Liver (tissue), 9 donors: ENCODE results near the gene AGA. TPM values are rescaled to one million over a fixed set of nuclear protein-coding genes. Genes with fewer than 3 reads are reported as not detected.

Source experiments
- DNase-seq: peaks from one replicate; pipeline ENCODE4 v3.0.0-alpha.2; 2017; ENCODE audit warnings: low spot score
- H3K27ac ChIP-seq, 2 donors: one replicate each; pipeline ENCODE4 v1.7.0; 2013; ENCODE audit warnings: inconsistent platforms in 2 of 2, low read length in 2 of 2, control low read depth in 1 of 2, low read depth in 1 of 2, mild to moderate bottlenecking in 1 of 2
- H3K27me3 ChIP-seq, 4 donors: one replicate each; pipeline versions ENCODE4 v1.6.1 to v1.7.0; 2013; ENCODE audit warnings: low read length in 3 of 4, inconsistent platforms in 1 of 4, mild to moderate bottlenecking in 1 of 4, moderate library complexity in 1 of 4; ENCODE audit not compliant: control insufficient read depth in 4 of 4, insufficient read depth in 4 of 4
- H3K36me3 ChIP-seq, 4 donors: one replicate each; pipeline versions ENCODE4 v1.6.1 to v1.7.0; 2013; ENCODE audit warnings: low read length in 3 of 4, mild to moderate bottlenecking in 3 of 4, low read depth in 1 of 4, moderate library complexity in 1 of 4; ENCODE audit not compliant: control insufficient read depth in 4 of 4, insufficient read depth in 3 of 4
- H3K4me1 ChIP-seq, 4 donors: one replicate each; pipeline versions ENCODE4 v1.6.1 to v1.7.0; 2013; ENCODE audit warnings: low read length in 3 of 4, mild to moderate bottlenecking in 3 of 4, moderate library complexity in 1 of 4; ENCODE audit not compliant: control insufficient read depth in 4 of 4, insufficient read depth in 4 of 4
- H3K4me3 ChIP-seq, 3 donors: one replicate each; pipeline versions ENCODE4 v1.6.1 to v1.7.0; 2013; ENCODE audit warnings: low read length in 3 of 3, control low read depth in 1 of 3, low read depth in 1 of 3, mild to moderate bottlenecking in 1 of 3
- H3K9ac ChIP-seq, 2 donors: one replicate each; pipeline ENCODE4 v1.7.0; 2013; ENCODE audit warnings: low read length in 2 of 2, mild to moderate bottlenecking in 2 of 2, moderate library complexity in 2 of 2, control low read depth in 1 of 2, low read depth in 1 of 2
- H3K9me3 ChIP-seq, 4 donors: one replicate each; pipeline versions ENCODE4 v1.6.1 to v1.7.0; 2013; ENCODE audit warnings: low read length in 3 of 4; ENCODE audit not compliant: control insufficient read depth in 4 of 4
- ATF3 ChIP-seq: IDR thresholded peaks from 2 replicates; pipeline ENCODE4 v1.6.1; 2016; ENCODE audit warnings: antibody characterized with exemption
- CTCF ChIP-seq: fragments of 150-350 bp; IDR thresholded peaks from 2 replicates; pipeline ENCODE4 v1.5.1; 2017; ENCODE audit warnings: improper control_type of control experiment, low read depth, low read length; ENCODE audit not compliant: missing input control
- EGR1 ChIP-seq, 2 donors: IDR thresholded peaks; 2 replicates each; pipeline ENCODE4 v1.6.1; 2016 to 2018; ENCODE audit warnings: antibody characterized with exemption in 2 of 2, low read depth in 2 of 2
- FOXA1 ChIP-seq: IDR thresholded peaks from 2 replicates; pipeline ENCODE4 v1.6.1; 2016; ENCODE audit warnings: antibody characterized with exemption
- FOXA2 ChIP-seq: IDR thresholded peaks from 2 replicates; pipeline ENCODE4 v1.6.1; 2016; ENCODE audit warnings: antibody characterized with exemption
- GABPA ChIP-seq, 2 donors: IDR thresholded peaks in 1 of 2; conservative IDR thresholded peaks in 1 of 2; 2 replicates each; pipeline ENCODE4 v1.6.1; 2016; ENCODE audit warnings: antibody characterized with exemption in 2 of 2, mild to moderate bottlenecking in 1 of 2, moderate library complexity in 1 of 2
- HNF4A ChIP-seq, 2 donors: conservative IDR thresholded peaks; 2 replicates each; pipeline ENCODE4 v1.6.1; 2016; ENCODE audit warnings: antibody characterized with exemption in 2 of 2, mild to moderate bottlenecking in 2 of 2
- HNF4G ChIP-seq: IDR thresholded peaks from 2 replicates; pipeline ENCODE4 v1.6.1; 2016; ENCODE audit warnings: antibody characterized with exemption
- JUND ChIP-seq, 2 donors: IDR thresholded peaks; 2 replicates each; pipeline ENCODE4 v1.6.1; 2016; ENCODE audit warnings: antibody characterized with exemption in 2 of 2
- MAX ChIP-seq: IDR thresholded peaks from 2 replicates; pipeline ENCODE4 v1.6.1; 2016; ENCODE audit warnings: antibody characterized with exemption
- NR2F2 ChIP-seq: IDR thresholded peaks from 2 replicates; pipeline ENCODE4 v1.6.1; 2016; ENCODE audit warnings: antibody characterized with exemption
- RAD21 ChIP-seq, 2 donors: IDR thresholded peaks; 2 replicates each; pipeline ENCODE4 v1.6.1; 2016; ENCODE audit warnings: antibody characterized with exemption in 2 of 2, mild to moderate bottlenecking in 2 of 2
- REST ChIP-seq: IDR thresholded peaks from 2 replicates; pipeline ENCODE4 v1.6.1; 2016; ENCODE audit warnings: antibody characterized with exemption, mild to moderate bottlenecking
- RXRA ChIP-seq, 2 donors: IDR thresholded peaks; 2 replicates each; pipeline ENCODE4 v1.6.1; 2017 to 2018; ENCODE audit warnings: antibody characterized with exemption in 2 of 2, mild to moderate bottlenecking in 1 of 2
- SP1 ChIP-seq: IDR thresholded peaks from 2 replicates; pipeline ENCODE4 v1.6.1; 2018; ENCODE audit warnings: antibody characterized with exemption, mild to moderate bottlenecking
- TAF1 ChIP-seq: conservative IDR thresholded peaks from 2 replicates; pipeline ENCODE4 v1.6.1; 2016; ENCODE audit warnings: antibody characterized with exemption, mild to moderate bottlenecking
- YY1 ChIP-seq: IDR thresholded peaks from 2 replicates; pipeline ENCODE4 v1.6.1; 2016; ENCODE audit warnings: antibody characterized with exemption, mild to moderate bottlenecking
- ZBTB33 ChIP-seq: IDR thresholded peaks from 2 replicates; pipeline ENCODE4 v1.6.1; 2016; ENCODE audit warnings: antibody characterized with exemption
- WGBS: extraction: QIAGEN DNeasy Blood & Tissue Kit; methylation state at CpG from one replicate; pipeline ENCODE4 v1.1.7; 2013; 5-methylcytosine and 5-hydroxymethylcytosine counted together
- polyA plus RNA-seq, 2 donors: library from polyadenylated mRNA; stranded (reverse) in 1 of 2; unstranded in 1 of 2; fragments of 200-250 nt in 1 of 2; fragments of >200 nt in 1 of 2; fragmentation: Nextera tagmentation in 1 of 2; extraction: Ambion mirVana in 1 of 2; gene quantifications; one replicate each; pipeline versions ENCODE4 v1.2.1 to v1.2.3, GENCODE V29; 2013 to 2015
- total RNA-seq, 2 donors: library from RNA; depleted of rRNA; stranded (reverse); fragments of >200 nt; gene quantifications; one replicate each; pipeline ENCODE4 v1.2.3, GENCODE V29; 2014
- donor health status: healthy.
- donor health status: healthy.
- donor health status: healthy.
- donor health status: healthy.
- donor health status: healthy.

Gene AGA
- total and polyA plus RNA-seq, 4 donors, result 12.9 to 38.4 (median 35.6) TPM

- no peak overlapping the region for H3K27ac ChIP-seq
- TF ChIP-seq EGR1 (IDR thresholded peaks at IDR 0.05; ENCODE audit: low read depth in 2 of 2) (no peak), FOXA1 (no peak), GABPA (IDR thresholded peaks at IDR 0.05 in 1 of 2, conservative IDR thresholded peaks at IDR 0.05 in 1 of 2) (no peak), ATF3 (no peak), REST (no peak), ZBTB33 (no peak), YY1 (no peak), HNF4A (conservative IDR thresholded peaks at IDR 0.05) (no peak), RXRA (IDR thresholded peaks at IDR 0.05) (no peak), RAD21 (IDR thresholded peaks at IDR 0.05) (no peak), SP1 (no peak), NR2F2 (no peak), CTCF (no peak), JUND (IDR thresholded peaks at IDR 0.05) (no peak), TAF1 (no peak), HNF4G (no peak), FOXA2 (no peak), MAX (no peak)
- H3K27me3 ChIP-seq, result no peaks in the 10 kb centered on the region
- no peaks in the 10 kb centered on the region for H3K36me3 ChIP-seq
- H3K4me3 ChIP-seq, result no peak overlapping the region
- no peaks in the 10 kb centered on the region for H3K9me3 ChIP-seq
- no peak for DNase-seq
- H3K9ac ChIP-seq, result no peak overlapping the region
- H3K4me1 ChIP-seq, result no peaks in the 10 kb centered on the region
- WGBS, result 80% methylated on average over 1 of the region's 1 CpG
These were observed 41.0 kb upstream of the AGA start for GRCh38 chr4:177483271-177483670.

GRCh38 chr4:177482367-177482766, 40.1 kb upstream of the AGA start:
- no peak overlapping the region for H3K9ac ChIP-seq
- no peak for DNase-seq
- H3K27me3 ChIP-seq, result no peaks in the 10 kb centered on the region
- H3K36me3 ChIP-seq, result no peaks in the 10 kb centered on the region
- H3K27ac ChIP-seq, result no peak overlapping the region
- H3K4me1 ChIP-seq, result no peaks in the 10 kb centered on the region
- no peak for TF ChIP-seq FOXA1
- TF ChIP-seq TAF1, result no peak
- TF ChIP-seq MAX, result no peak
- no peak overlapping the region for H3K4me3 ChIP-seq
- no peaks in the 10 kb centered on the region for H3K9me3 ChIP-seq
